Liver (tissue), 9 donors: ENCODE results near the gene RNF112. TPM values are rescaled to one million over a fixed set of nuclear protein-coding genes. Genes with fewer than 3 reads are reported as not detected.

Experiments used
- DNase-seq: peaks from one replicate; pipeline ENCODE4 v3.0.0-alpha.2; 2017; ENCODE audit warnings: low spot score
- H3K27ac ChIP-seq, 2 donors: one replicate each; pipeline ENCODE4 v1.7.0; 2013; ENCODE audit warnings: inconsistent platforms in 2 of 2, low read length in 2 of 2, control low read depth in 1 of 2, low read depth in 1 of 2, mild to moderate bottlenecking in 1 of 2
- H3K27me3 ChIP-seq, 4 donors: one replicate each; pipeline versions ENCODE4 v1.6.1 to v1.7.0; 2013; ENCODE audit warnings: low read length in 3 of 4, inconsistent platforms in 1 of 4, mild to moderate bottlenecking in 1 of 4, moderate library complexity in 1 of 4; ENCODE audit not compliant: control insufficient read depth in 4 of 4, insufficient read depth in 4 of 4
- H3K36me3 ChIP-seq, 4 donors: one replicate each; pipeline versions ENCODE4 v1.6.1 to v1.7.0; 2013; ENCODE audit warnings: low read length in 3 of 4, mild to moderate bottlenecking in 3 of 4, low read depth in 1 of 4, moderate library complexity in 1 of 4; ENCODE audit not compliant: control insufficient read depth in 4 of 4, insufficient read depth in 3 of 4
- H3K4me1 ChIP-seq, 4 donors: one replicate each; pipeline versions ENCODE4 v1.6.1 to v1.7.0; 2013; ENCODE audit warnings: low read length in 3 of 4, mild to moderate bottlenecking in 3 of 4, moderate library complexity in 1 of 4; ENCODE audit not compliant: control insufficient read depth in 4 of 4, insufficient read depth in 4 of 4
- H3K4me3 ChIP-seq, 3 donors: one replicate each; pipeline versions ENCODE4 v1.6.1 to v1.7.0; 2013; ENCODE audit warnings: low read length in 3 of 3, control low read depth in 1 of 3, low read depth in 1 of 3, mild to moderate bottlenecking in 1 of 3
- H3K9ac ChIP-seq, 2 donors: one replicate each; pipeline ENCODE4 v1.7.0; 2013; ENCODE audit warnings: low read length in 2 of 2, mild to moderate bottlenecking in 2 of 2, moderate library complexity in 2 of 2, control low read depth in 1 of 2, low read depth in 1 of 2
- H3K9me3 ChIP-seq, 4 donors: one replicate each; pipeline versions ENCODE4 v1.6.1 to v1.7.0; 2013; ENCODE audit warnings: low read length in 3 of 4; ENCODE audit not compliant: control insufficient read depth in 4 of 4
- ATF3 ChIP-seq: IDR thresholded peaks from 2 replicates; pipeline ENCODE4 v1.6.1; 2016; ENCODE audit warnings: antibody characterized with exemption
- CTCF ChIP-seq: fragments of 150-350 bp; IDR thresholded peaks from 2 replicates; pipeline ENCODE4 v1.5.1; 2017; ENCODE audit warnings: improper control_type of control experiment, low read depth, low read length; ENCODE audit not compliant: missing input control
- EGR1 ChIP-seq, 2 donors: IDR thresholded peaks; 2 replicates each; pipeline ENCODE4 v1.6.1; 2016 to 2018; ENCODE audit warnings: antibody characterized with exemption in 2 of 2, low read depth in 2 of 2
- FOXA1 ChIP-seq: IDR thresholded peaks from 2 replicates; pipeline ENCODE4 v1.6.1; 2016; ENCODE audit warnings: antibody characterized with exemption
- FOXA2 ChIP-seq: IDR thresholded peaks from 2 replicates; pipeline ENCODE4 v1.6.1; 2016; ENCODE audit warnings: antibody characterized with exemption
- GABPA ChIP-seq, 2 donors: IDR thresholded peaks in 1 of 2; conservative IDR thresholded peaks in 1 of 2; 2 replicates each; pipeline ENCODE4 v1.6.1; 2016; ENCODE audit warnings: antibody characterized with exemption in 2 of 2, mild to moderate bottlenecking in 1 of 2, moderate library complexity in 1 of 2
- HNF4A ChIP-seq, 2 donors: conservative IDR thresholded peaks; 2 replicates each; pipeline ENCODE4 v1.6.1; 2016; ENCODE audit warnings: antibody characterized with exemption in 2 of 2, mild to moderate bottlenecking in 2 of 2
- HNF4G ChIP-seq: IDR thresholded peaks from 2 replicates; pipeline ENCODE4 v1.6.1; 2016; ENCODE audit warnings: antibody characterized with exemption
- JUND ChIP-seq, 2 donors: IDR thresholded peaks; 2 replicates each; pipeline ENCODE4 v1.6.1; 2016; ENCODE audit warnings: antibody characterized with exemption in 2 of 2
- MAX ChIP-seq: IDR thresholded peaks from 2 replicates; pipeline ENCODE4 v1.6.1; 2016; ENCODE audit warnings: antibody characterized with exemption
- NR2F2 ChIP-seq: IDR thresholded peaks from 2 replicates; pipeline ENCODE4 v1.6.1; 2016; ENCODE audit warnings: antibody characterized with exemption
- RAD21 ChIP-seq, 2 donors: IDR thresholded peaks; 2 replicates each; pipeline ENCODE4 v1.6.1; 2016; ENCODE audit warnings: antibody characterized with exemption in 2 of 2, mild to moderate bottlenecking in 2 of 2
- RXRA ChIP-seq, 2 donors: IDR thresholded peaks; 2 replicates each; pipeline ENCODE4 v1.6.1; 2017 to 2018; ENCODE audit warnings: antibody characterized with exemption in 2 of 2, mild to moderate bottlenecking in 1 of 2
- SP1 ChIP-seq: IDR thresholded peaks from 2 replicates; pipeline ENCODE4 v1.6.1; 2018; ENCODE audit warnings: antibody characterized with exemption, mild to moderate bottlenecking
- TAF1 ChIP-seq: conservative IDR thresholded peaks from 2 replicates; pipeline ENCODE4 v1.6.1; 2016; ENCODE audit warnings: antibody characterized with exemption, mild to moderate bottlenecking
- ZBTB33 ChIP-seq: IDR thresholded peaks from 2 replicates; pipeline ENCODE4 v1.6.1; 2016; ENCODE audit warnings: antibody characterized with exemption
- whole genome bisulfite sequencing: extraction: QIAGEN DNeasy Blood & Tissue Kit; methylation state at CpG from one replicate; pipeline ENCODE4 v1.1.7; 2013; 5-methylcytosine and 5-hydroxymethylcytosine counted together
- polyA plus RNA-seq, 2 donors: library from polyadenylated mRNA; stranded (reverse) in 1 of 2; unstranded in 1 of 2; fragments of 200-250 nt in 1 of 2; fragments of >200 nt in 1 of 2; fragmentation: Nextera tagmentation in 1 of 2; extraction: Ambion mirVana in 1 of 2; gene quantifications; one replicate each; pipeline versions ENCODE4 v1.2.1 to v1.2.3, GENCODE V29; 2013 to 2015
- total RNA-seq, 2 donors: library from RNA; depleted of rRNA; stranded (reverse); fragments of >200 nt; gene quantifications; one replicate each; pipeline ENCODE4 v1.2.3, GENCODE V29; 2014
- TF ChIP-seq, protein P1 (sequence below): IDR thresholded peaks from 2 replicates; pipeline ENCODE4 v1.6.1; 2016; ENCODE audit warnings: antibody characterized with exemption, mild to moderate bottlenecking
- donor health status: healthy.
- donor health status: healthy.
- donor health status: healthy.
- donor health status: healthy.
- donor health status: healthy.

Gene RNF112
- total and polyA plus RNA-seq, 4 donors = 0.04 to 0.42 (median 0.20) TPM

- H3K36me3 ChIP-seq = no peaks in the 10 kb centered on the region
- DNase-seq = no peak
- H3K27me3 ChIP-seq = no peaks in the 10 kb centered on the region
- no peak overlapping the region for H3K27ac ChIP-seq
- no peak overlapping the region for H3K4me3 ChIP-seq
- no peaks in the 10 kb centered on the region for H3K4me1 ChIP-seq
- 80% methylated on average over 7 of the region's 7 CpGs for WGBS
- no peak for TF ChIP-seq EGR1 (IDR thresholded peaks at IDR 0.05; ENCODE audit: low read depth in 2 of 2)
- no peak for TF ChIP-seq TAF1
- no peak for TF ChIP-seq ATF3
- no peak for TF ChIP-seq FOXA2
- TF ChIP-seq RAD21 (IDR thresholded peaks at IDR 0.05) = no peak
- H3K9ac ChIP-seq = no peak overlapping the region
- no peaks in the 10 kb centered on the region for H3K9me3 ChIP-seq
Observed at GRCh38 chr17:19391432-19391831, 19.6 kb upstream of the RNF112 start.

DNA sequence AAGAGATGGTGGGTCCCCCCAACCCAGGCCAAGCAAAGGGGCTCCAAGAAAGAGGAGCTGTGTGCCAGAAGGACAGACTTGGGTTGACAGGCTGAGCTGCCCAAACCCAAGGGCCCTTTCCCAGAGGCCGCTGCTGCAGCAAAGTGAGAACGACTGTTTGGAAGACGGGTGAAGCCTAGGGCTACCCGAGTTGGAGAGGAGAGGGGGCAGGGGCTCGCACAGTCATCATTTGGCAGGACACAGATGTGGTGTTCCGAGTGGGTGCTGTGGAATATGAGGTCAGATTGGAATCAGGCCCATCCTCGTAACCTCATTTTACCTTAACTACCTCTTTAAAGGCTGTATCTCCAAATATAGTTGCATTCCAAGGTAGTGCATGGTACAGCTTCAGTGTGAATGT, 18.7 kb upstream of the RNF112 start:
- Histone ChIP-seq H3K4me3 (no peak overlapping the region), H3K36me3 (no peaks in the 10 kb centered on the region), H3K9me3 (no peaks in the 10 kb centered on the region), H3K9ac (no peak overlapping the region), H3K27ac (no peak overlapping the region), H3K4me1 (no peaks in the 10 kb centered on the region), H3K27me3 (no peaks in the 10 kb centered on the region)
- WGBS = 80% methylated on average over 7 of the region's 7 CpGs
- TF ChIP-seq FOXA2 = no peak
- no peak for TF ChIP-seq HNF4A (conservative IDR thresholded peaks at IDR 0.05)
- no peak for TF ChIP-seq ATF3
- no peak for TF ChIP-seq JUND (IDR thresholded peaks at IDR 0.05)
- TF ChIP-seq, protein P1, sequence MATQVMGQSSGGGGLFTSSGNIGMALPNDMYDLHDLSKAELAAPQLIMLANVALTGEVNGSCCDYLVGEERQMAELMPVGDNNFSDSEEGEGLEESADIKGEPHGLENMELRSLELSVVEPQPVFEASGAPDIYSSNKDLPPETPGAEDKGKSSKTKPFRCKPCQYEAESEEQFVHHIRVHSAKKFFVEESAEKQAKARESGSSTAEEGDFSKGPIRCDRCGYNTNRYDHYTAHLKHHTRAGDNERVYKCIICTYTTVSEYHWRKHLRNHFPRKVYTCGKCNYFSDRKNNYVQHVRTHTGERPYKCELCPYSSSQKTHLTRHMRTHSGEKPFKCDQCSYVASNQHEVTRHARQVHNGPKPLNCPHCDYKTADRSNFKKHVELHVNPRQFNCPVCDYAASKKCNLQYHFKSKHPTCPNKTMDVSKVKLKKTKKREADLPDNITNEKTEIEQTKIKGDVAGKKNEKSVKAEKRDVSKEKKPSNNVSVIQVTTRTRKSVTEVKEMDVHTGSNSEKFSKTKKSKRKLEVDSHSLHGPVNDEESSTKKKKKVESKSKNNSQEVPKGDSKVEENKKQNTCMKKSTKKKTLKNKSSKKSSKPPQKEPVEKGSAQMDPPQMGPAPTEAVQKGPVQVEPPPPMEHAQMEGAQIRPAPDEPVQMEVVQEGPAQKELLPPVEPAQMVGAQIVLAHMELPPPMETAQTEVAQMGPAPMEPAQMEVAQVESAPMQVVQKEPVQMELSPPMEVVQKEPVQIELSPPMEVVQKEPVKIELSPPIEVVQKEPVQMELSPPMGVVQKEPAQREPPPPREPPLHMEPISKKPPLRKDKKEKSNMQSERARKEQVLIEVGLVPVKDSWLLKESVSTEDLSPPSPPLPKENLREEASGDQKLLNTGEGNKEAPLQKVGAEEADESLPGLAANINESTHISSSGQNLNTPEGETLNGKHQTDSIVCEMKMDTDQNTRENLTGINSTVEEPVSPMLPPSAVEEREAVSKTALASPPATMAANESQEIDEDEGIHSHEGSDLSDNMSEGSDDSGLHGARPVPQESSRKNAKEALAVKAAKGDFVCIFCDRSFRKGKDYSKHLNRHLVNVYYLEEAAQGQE = no peak
- TF ChIP-seq RAD21 (IDR thresholded peaks at IDR 0.05) = no peak
- no peak for TF ChIP-seq FOXA1
- TF ChIP-seq NR2F2 = no peak
- TF ChIP-seq SP1 = no peak
- no peak for TF ChIP-seq MAX
- no peak for TF ChIP-seq EGR1 (IDR thresholded peaks at IDR 0.05; ENCODE audit: low read depth in 2 of 2)
- TF ChIP-seq TAF1 = no peak
- no peak for TF ChIP-seq GABPA (IDR thresholded peaks at IDR 0.05 in 1 of 2, conservative IDR thresholded peaks at IDR 0.05 in 1 of 2)
- no peak for TF ChIP-seq HNF4G
- no peak for TF ChIP-seq CTCF
- TF ChIP-seq RXRA (IDR thresholded peaks at IDR 0.05) = no peak
- no peak for TF ChIP-seq ZBTB33
- no peak for DNase-seq
